K562 (cell line): ENCODE results near the gene NECAB2. TPM values are rescaled to one million over a fixed set of nuclear protein-coding genes. Genes with fewer than 3 reads are reported as not detected.
A peak's percentile ranks its signal among the peaks of the same experiment; 100 is the strongest.

Experiments used
- ATAC-seq: fragments of 200-7000 bp; cut with Tn5 transposase; 3 replicates; pipeline ENCODE4 v1.9.1; 2020; ENCODE audit warnings: moderate library complexity
- BruUV-seq: library from RNA; stranded (reverse); fragments of 400-500 nt; replicated peaks from 2 replicates; lab custom pipeline; 2021; lab: Mats Ljungman, UMichigan
- CTCF ChIA-PET: fragments of 300-600 bp; formaldehyde crosslinking; extraction: SDS; loops from one replicate; lab custom pipeline; 2021; ENCODE audit warnings: low intra/inter-chr PET ratio; lab: Yijun Ruan, JAX
- POLR2A ChIA-PET: fragments of 300-600, 350-650 bp; sonication (Branson Sonifier 250); formaldehyde crosslinking; extraction: SDS; loops from one replicate; lab custom pipeline; 2021; ENCODE audit warnings: antibody characterized with exemption, inconsistent platforms; lab: Yijun Ruan, JAX
- DNase-seq, 4 experiments: peaks; one replicate each; pipeline versions ENCODE4 v3.0.0 to v3.0.0-alpha.2; 2011 to 2018; ENCODE audit warnings: low spot score in 3 of 4, mixed read lengths in 3 of 4; ENCODE audit errors: extremely low read depth in 1 of 4
- FAIRE-seq: peaks from 2 replicates; lab custom pipeline; 2011; peaks lifted over from hg19 to GRCh38; lab: Jason Lieb, UNC
- H2AFZ ChIP-seq: 2 replicates; pipeline ENCODE4 v1.6.0; 2011; ENCODE audit warnings: low read depth, low read length, control low read depth, inconsistent platforms
- H3K27ac ChIP-seq: fragments of 200-600 bp; 3 replicates; pipeline ENCODE4 v1.8.0; 2011; ENCODE audit warnings: low read depth, mild to moderate bottlenecking, control low read depth, inconsistent platforms, low read length, moderate library complexity, mixed read lengths; ENCODE audit errors: extremely low read depth
- H3K27me3 ChIP-seq, 2 experiments: fragments of 300-600 bp in 1 of 2; 2 replicates in 1 of 2; 3 replicates in 1 of 2; pipeline versions ENCODE4 v1.6.0 to v1.8.0; 2011; ENCODE audit warnings: inconsistent platforms in 2 of 2, low read length in 2 of 2, mild to moderate bottlenecking in 1 of 2, mixed read lengths in 1 of 2, moderate library complexity in 1 of 2; ENCODE audit not compliant: control insufficient read depth in 2 of 2, insufficient read depth in 2 of 2
- H3K36me3 ChIP-seq: fragments of 300-600 bp; 3 replicates; pipeline ENCODE4 v1.8.0; 2011; ENCODE audit warnings: mild to moderate bottlenecking, low read length, inconsistent platforms; ENCODE audit not compliant: control insufficient read depth, insufficient read depth
- H3K4me1 ChIP-seq, 2 experiments: fragments of 200-600 bp in 1 of 2; replicated peaks in 1 of 2; 2 replicates in 1 of 2; 3 replicates in 1 of 2; pipeline versions ENCODE4 v1.5.1 to v1.8.0; 2011; ENCODE audit warnings: inconsistent platforms in 2 of 2, low read length in 2 of 2, mild to moderate bottlenecking in 1 of 2, mixed read lengths in 1 of 2, moderate library complexity in 1 of 2; ENCODE audit not compliant: control insufficient read depth in 2 of 2, insufficient read depth in 2 of 2
- H3K4me2 ChIP-seq: 2 replicates; pipeline ENCODE4 v1.6.1; 2011; ENCODE audit warnings: low read length, control low read depth, inconsistent platforms, mixed read lengths; ENCODE audit not compliant: insufficient read depth
- H3K4me3 ChIP-seq: fragments of 200-600 bp; sonication (generic), shearing (Covaris generic); 2 replicates; pipeline ENCODE4 v1.5.1; 2016; ENCODE audit warnings: control low read depth, inconsistent platforms
- H3K79me2 ChIP-seq: fragments of 200-600 bp; 3 replicates; pipeline ENCODE4 v1.8.0; 2011; ENCODE audit warnings: low read length, inconsistent platforms; ENCODE audit not compliant: control insufficient read depth, insufficient read depth
- H3K9ac ChIP-seq, 2 experiments: 2 replicates each; pipeline versions ENCODE4 v1.6.0 to v1.6.1; 2011; ENCODE audit warnings: low read depth in 2 of 2, low read length in 2 of 2, control low read depth in 1 of 2, inconsistent platforms in 1 of 2, mild to moderate bottlenecking in 1 of 2, mixed read lengths in 1 of 2; ENCODE audit not compliant: insufficient read depth in 1 of 2
- H3K9me1 ChIP-seq: one replicate; pipeline ENCODE4 v1.6.0; 2011; ENCODE audit warnings: inconsistent platforms, mild to moderate bottlenecking, low read length, moderate library complexity; ENCODE audit not compliant: control insufficient read depth, insufficient read depth
- H3K9me3 ChIP-seq: replicated peaks from 2 replicates; pipeline ENCODE4 v1.5.1; 2011; ENCODE audit warnings: low read depth, low read length, inconsistent platforms; ENCODE audit not compliant: control insufficient read depth, insufficient read depth
- H4K20me1 ChIP-seq: replicated peaks from 2 replicates; pipeline ENCODE4 v1.6.1; 2011; ENCODE audit warnings: low read length, inconsistent platforms, mixed read lengths; ENCODE audit not compliant: control insufficient read depth, insufficient read depth
- ATF1 ChIP-seq, 2 experiments: fragments of 450-650 bp in 1 of 2; IDR thresholded peaks; 2 replicates each; pipeline ENCODE4 v1.6.1; 2016; ENCODE audit warnings: missing compliant biosample characterization in 1 of 2, missing genetic modification characterization in 1 of 2
- CTBP1 ChIP-seq: fragments of 450-650 bp; IDR thresholded peaks from 2 replicates; pipeline ENCODE4 v1.6.1; 2016; ENCODE audit warnings: borderline replicate concordance
- ESRRA ChIP-seq: fragments of 450-650 bp; IDR thresholded peaks from 2 replicates; pipeline ENCODE4 v1.6.1; 2014; ENCODE audit warnings: low read depth, mild to moderate bottlenecking, moderate library complexity, borderline replicate concordance
- FOS ChIP-seq: IDR thresholded peaks from 3 replicates; pipeline ENCODE4 v1.6.1; 2011; ENCODE audit not compliant: insufficient read length; ENCODE audit errors: extremely low read depth
- HSF4 ChIP-seq: fragments of 250-450 bp; sonication (Bioruptor Pico); IDR thresholded peaks from 2 replicates; pipeline ENCODE4 v2.1.2; 2022; ENCODE audit warnings: mild to moderate bottlenecking, moderate library complexity, borderline replicate concordance
- PCBP1 ChIP-seq: fragments of 200-400 bp; formaldehyde crosslinking; IDR thresholded peaks from 2 replicates; pipeline ENCODE4 v1.6.1; 2018; ENCODE audit warnings: mild to moderate bottlenecking, low read depth, low read length; ENCODE audit not compliant: poor library complexity, severe bottlenecking
- PCBP2 ChIP-seq: fragments of 200-400 bp; formaldehyde crosslinking; IDR thresholded peaks from 2 replicates; pipeline ENCODE4 v1.6.1; 2018; ENCODE audit warnings: low read length, low read depth, mild to moderate bottlenecking, moderate library complexity; ENCODE audit not compliant: poor library complexity, severe bottlenecking
- PPARD ChIP-seq: fragments of 250-450 bp; sonication (Bioruptor Pico); IDR thresholded peaks from 2 replicates; pipeline ENCODE4 v1.8.0; 2022; ENCODE audit warnings: inconsistent platforms, mild to moderate bottlenecking, moderate library complexity
- ZNF24 ChIP-seq: fragments of 450-650 bp; IDR thresholded peaks from 2 replicates; pipeline ENCODE4 v1.6.1; 2016
- ZNF384 ChIP-seq: IDR thresholded peaks from 2 replicates; pipeline ENCODE4 v1.6.1; 2012; ENCODE audit warnings: low read depth, low read length, improper control_type of control experiment
- WGBS: fragments of 100-300 bp; shearing (Covaris generic); methylation state at CpG from one replicate; pipeline ENCODE4 v1.1.6; 2016; ENCODE audit warnings: low coverage, mixed read lengths; ENCODE audit not compliant: insufficient coverage; ENCODE audit errors: missing lambda C conversion rate; 5-methylcytosine and 5-hydroxymethylcytosine counted together
- in situ Hi-C: fragments of 300-500 bp; cut with MboI; formaldehyde crosslinking; loops from 4 replicates; pipeline ENCODE4 v1.15.0; 2018; ENCODE audit warnings: inconsistent platforms, mixed read lengths
- intact Hi-C: fragments of 100-400 bp; cut with micrococcal nuclease; formaldehyde crosslinking; loops from 2 replicates; pipeline ENCODE4 v1.14.2; 2022
- polyA plus RNA-seq, 8 experiments: library from polyadenylated mRNA; depleted of rRNA in 4 of 8; stranded (reverse) in 5 of 8; unstranded in 3 of 8; fragments of >200 nt; fragmentation: Nextera tagmentation in 2 of 8; fragmentation: Illumina TruSeq in 1 of 8; extraction: Ambion mirVana in 2 of 8; extraction: Trizol in 1 of 8; gene quantifications; 2 replicates each; pipeline versions ENCODE4 v1.2.1 to v1.2.3, GENCODE V29; 2011 to 2014; ENCODE audit warnings: inconsistent platforms in 1 of 8, missing spikeins in 1 of 8
- total RNA-seq, 7 experiments: library from RNA; depleted of rRNA in 6 of 7; stranded (reverse); fragments of >200 nt in 6 of 7; fragmentation: Illumina TruSeq in 2 of 7; extraction: Trizol in 2 of 7; gene quantifications; 2 replicates each; pipeline versions ENCODE4 v1.2.1 to v1.2.3, GENCODE V29; 2011 to 2021; ENCODE audit warnings: low replicate concordance in 1 of 7
- TF ChIP-seq, protein P1 (sequence below): sonication (generic); formaldehyde crosslinking; IDR thresholded peaks from 2 replicates; pipeline ENCODE4 v1.8.1; 2023; ENCODE audit warnings: mild to moderate bottlenecking, missing genetic modification reagents
- TF ChIP-seq, protein P2 (sequence below): fragments of 250-450 bp; sonication (Bioruptor Pico); IDR thresholded peaks from 2 replicates; pipeline ENCODE4 v1.8.0; 2022; ENCODE audit warnings: inconsistent platforms

The NECAB2 gene
- total and polyA plus RNA-seq, 9 of the 15 experiments (the other 6 are each of a cell fraction or from before 2014, with no cell fraction given), result 0.03 to 0.28 TPM; not detected in 7

DNA sequence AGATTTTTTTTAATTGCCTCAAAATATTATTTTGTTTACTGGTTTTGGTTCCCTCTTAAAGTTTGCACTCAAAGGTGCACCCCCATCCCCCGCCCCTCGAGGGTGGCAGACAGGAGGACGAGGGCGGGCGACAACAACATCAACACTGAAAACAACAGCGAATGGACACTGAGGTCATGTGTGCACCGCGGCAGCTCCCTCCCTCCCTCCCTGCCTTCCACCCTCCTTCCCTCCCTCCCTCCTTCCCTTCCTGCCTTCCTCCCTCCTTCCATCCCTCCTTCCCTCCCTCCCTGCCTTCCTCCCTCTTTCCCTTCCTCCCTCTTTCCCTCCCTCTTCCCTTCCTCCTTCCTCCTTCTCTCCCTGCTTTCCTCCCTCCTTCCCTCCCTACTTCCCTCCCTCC is 16.5 kb upstream of the NECAB2 start:
- no peaks in the 10 kb centered on the region for H3K79me2 ChIP-seq
- H3K4me2 ChIP-seq, result no peak overlapping the region
- peaks cover 18 to 38% of the 10 kb centered on the region in 2 experiments for H3K4me1 ChIP-seq
- H3K9me1 ChIP-seq, result no peaks in the 10 kb centered on the region
- no peak overlapping the region for H3K27ac ChIP-seq
- intact Hi-C loops, result loop anchor here (5.0 kb wide), 1 partner anchor 124 kb away; no protein-coding TSS in a partner anchor
- DNase-seq (no peak), ATAC-seq (no peak), FAIRE-seq (no peak)
- no peak overlapping the region for H2AFZ ChIP-seq
- H3K9me3 ChIP-seq, result no peaks in the 10 kb centered on the region
- no peak overlapping the region for H3K4me3 ChIP-seq
- BruUV-seq, result no TSS peak
- H3K36me3 ChIP-seq, result no peaks in the 10 kb centered on the region
- in situ Hi-C loops, result loop anchor here (10.0 kb wide), 1 partner anchor 233 kb away; the partner anchor contains the start of gene TAF1C
- WGBS, result 16% methylated on average over 6 of the region's 8 CpGs
- TF ChIP-seq, protein P1, sequence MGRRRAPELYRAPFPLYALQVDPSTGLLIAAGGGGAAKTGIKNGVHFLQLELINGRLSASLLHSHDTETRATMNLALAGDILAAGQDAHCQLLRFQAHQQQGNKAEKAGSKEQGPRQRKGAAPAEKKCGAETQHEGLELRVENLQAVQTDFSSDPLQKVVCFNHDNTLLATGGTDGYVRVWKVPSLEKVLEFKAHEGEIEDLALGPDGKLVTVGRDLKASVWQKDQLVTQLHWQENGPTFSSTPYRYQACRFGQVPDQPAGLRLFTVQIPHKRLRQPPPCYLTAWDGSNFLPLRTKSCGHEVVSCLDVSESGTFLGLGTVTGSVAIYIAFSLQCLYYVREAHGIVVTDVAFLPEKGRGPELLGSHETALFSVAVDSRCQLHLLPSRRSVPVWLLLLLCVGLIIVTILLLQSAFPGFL, result no peak
- no peak for TF ChIP-seq ZNF384
- TF ChIP-seq ESRRA, result no peak
- TF ChIP-seq, protein P2, sequence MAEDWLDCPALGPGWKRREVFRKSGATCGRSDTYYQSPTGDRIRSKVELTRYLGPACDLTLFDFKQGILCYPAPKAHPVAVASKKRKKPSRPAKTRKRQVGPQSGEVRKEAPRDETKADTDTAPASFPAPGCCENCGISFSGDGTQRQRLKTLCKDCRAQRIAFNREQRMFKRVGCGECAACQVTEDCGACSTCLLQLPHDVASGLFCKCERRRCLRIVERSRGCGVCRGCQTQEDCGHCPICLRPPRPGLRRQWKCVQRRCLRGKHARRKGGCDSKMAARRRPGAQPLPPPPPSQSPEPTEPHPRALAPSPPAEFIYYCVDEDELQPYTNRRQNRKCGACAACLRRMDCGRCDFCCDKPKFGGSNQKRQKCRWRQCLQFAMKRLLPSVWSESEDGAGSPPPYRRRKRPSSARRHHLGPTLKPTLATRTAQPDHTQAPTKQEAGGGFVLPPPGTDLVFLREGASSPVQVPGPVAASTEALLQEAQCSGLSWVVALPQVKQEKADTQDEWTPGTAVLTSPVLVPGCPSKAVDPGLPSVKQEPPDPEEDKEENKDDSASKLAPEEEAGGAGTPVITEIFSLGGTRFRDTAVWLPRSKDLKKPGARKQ (CRISPR knock-in tag), result no peak
- TF ChIP-seq ZNF24, result no peak
- peak; percentile 61 for TF ChIP-seq PCBP1
- no peak for TF ChIP-seq ATF1 (CRISPR knock-in tag; IDR thresholded peaks at IDR 0.05)
- no peak for TF ChIP-seq ATF1 (tag; IDR thresholded peaks at IDR 0.05)
- TF ChIP-seq FOS, result no peak
- peak; percentile 36 for TF ChIP-seq PCBP2
- no peak for TF ChIP-seq PPARD (CRISPR knock-in tag)
- TF ChIP-seq CTBP1, result no peak
- TF ChIP-seq HSF4 (CRISPR knock-in tag), result no peak
- POLR2A ChIA-PET, result no interaction called here
- no peak overlapping the region for H3K9ac ChIP-seq
- CTCF ChIA-PET, result no interaction called here
- peaks cover 11 to 12% of the 10 kb centered on the region in 2 experiments; a peak in 4 of 5 replicates for H3K27me3 ChIP-seq
- peaks cover 6% of the 10 kb centered on the region for H4K20me1 ChIP-seq
